Right ventricle myocardium inferior (tissue), 1 donor: ENCODE measurements around the gene LLGL2. TPM values are rescaled to one million over a fixed set of nuclear protein-coding genes. Genes with fewer than 3 reads are reported as not detected.

Experiments
- ATAC-seq: fragments of 200-7000 bp; cut with Tn5 transposase; one replicate; pipeline ENCODE4 v1.9.1; 2020; ENCODE audit warnings: mild to moderate bottlenecking, moderate library complexity
- DNase-seq: peaks from one replicate; pipeline ENCODE4 v3.0.0; 2021; ENCODE audit errors: missing footprints
- intact Hi-C: fragments of 100-400 bp; cut with DNase I; formaldehyde crosslinking; loops from one replicate; pipeline ENCODE4 v1.11.0; 2022
- total RNA-seq: library from RNA; stranded (reverse); fragmentation: NEBNext Ultra II Directional; extraction: Animal tissue kit (Norgen Biotek cat#: 25700); gene quantifications from one replicate; pipeline ENCODE4 v1.2.1, GENCODE V29; 2021
- donor health status: DM: no; HTN: yes; CAD: no; lungs with severe emphysema.

The LLGL2 gene
- total RNA-seq, 1 donor from 2014 or later, result 4.1 TPM

GRCh38 chr17:75558666-75559530 lies 33.4 kb downstream of the LLGL2 start:
- intact Hi-C loops, result no loop called here
- ATAC-seq (no peak), DNase-seq (no peak)

GRCh38 chr17:75559958-75560533 lies 34.5 kb downstream of the LLGL2 start:
- DNase-seq, result no peak
- intact Hi-C loops, result no loop called here
- ATAC-seq, result no peak

GRCh38 chr17:75561927-75562603 lies 36.6 kb downstream of the LLGL2 start:
- ATAC-seq (no peak), DNase-seq (no peak)
- intact Hi-C loops, result no loop called here

- intact Hi-C loops, result no loop called here
- DNase-seq (no peak), ATAC-seq (no peak)
Measured at GRCh38 chr17:75563063-75563758, 37.7 kb downstream of the LLGL2 start.

GRCh38 chr17:75564195-75564594 lies 38.7 kb downstream of the LLGL2 start:
- DNase-seq (no peak), ATAC-seq (no peak)
- intact Hi-C loops, result no loop called here

- ATAC-seq (no peak), DNase-seq (no peak)
- intact Hi-C loops, result no loop called here
Measured at GRCh38 chr17:75565066-75565465, 39.6 kb downstream of the LLGL2 start.

- intact Hi-C loops, result no loop called here
- no peak for DNase-seq
- ATAC-seq, result no peak
Measured at GRCh38 chr17:75565618-75566017, 40.1 kb downstream of the LLGL2 start.

GRCh38 chr17:75566416-75566815 lies 40.9 kb downstream of the LLGL2 start:
- intact Hi-C loops, result no loop called here
- no peak for ATAC-seq
- no peak for DNase-seq

GRCh38 chr17:75566834-75567233 lies 41.3 kb downstream of the LLGL2 start:
- intact Hi-C loops, result no loop called here
- DNase-seq (no peak), ATAC-seq (no peak)

GRCh38 chr17:75568412-75569255 lies 43.1 kb downstream of the LLGL2 start:
- intact Hi-C loops, result no loop called here
- DNase-seq (no peak), ATAC-seq (no peak)

GRCh38 chr17:75570034-75570676 lies 44.7 kb downstream of the LLGL2 start:
- intact Hi-C loops, result no loop called here
- no peak for DNase-seq
- no peak for ATAC-seq

GRCh38 chr17:75570772-75571171 lies 45.3 kb downstream of the LLGL2 start:
- no peak for DNase-seq
- ATAC-seq, result no peak

GRCh38 chr17:75571197-75571884 lies 45.8 kb downstream of the LLGL2 start:
- intact Hi-C loops, result no loop called here
- DNase-seq, result peak; percentile 85
- peak; percentile 34 for ATAC-seq

More at GRCh38 chr17:75570772-75571171, 45.3 kb downstream of the LLGL2 start:
- intact Hi-C loops, result no loop called here

- DNase-seq, result no peak
- ATAC-seq, result no peak
- intact Hi-C loops, result no loop called here
Measured at GRCh38 chr17:75571885-75572215, 46.4 kb downstream of the LLGL2 start.

GRCh38 chr17:75572713-75573539 lies 47.4 kb downstream of the LLGL2 start:
- intact Hi-C loops, result no loop called here
- ATAC-seq (no peak), DNase-seq (no peak)

- intact Hi-C loops, result no loop called here
- DNase-seq (no peak), ATAC-seq (no peak)
Measured at GRCh38 chr17:75573540-75573957, 48.1 kb downstream of the LLGL2 start.

GRCh38 chr17:75573994-75574393 lies 48.5 kb downstream of the LLGL2 start:
- DNase-seq (no peak), ATAC-seq (no peak)

More at GRCh38 chr17:75573994-75574393, 48.5 kb downstream of the LLGL2 start:
- intact Hi-C loops, result no loop called here
